K562 (cell line): ENCODE data around the gene NLK. TPM values are rescaled to one million over a fixed set of nuclear protein-coding genes. Genes with fewer than 3 reads are reported as not detected.

Source experiments
- ARID1B ChIP-seq: fragments of 450-650 bp; IDR thresholded peaks from 2 replicates; pipeline ENCODE4 v1.6.1; 2016; ENCODE audit warnings: antibody characterized with exemption, mild to moderate bottlenecking, inconsistent platforms
- CBX8 ChIP-seq: fragments of 200-600 bp; sonication (generic); IDR thresholded peaks from 2 replicates; pipeline ENCODE4 v1.6.1; 2012; ENCODE audit warnings: borderline replicate concordance, mixed run types, low read depth, mild to moderate bottlenecking, moderate library complexity, mixed read lengths, low read length, control low read depth, inconsistent platforms; ENCODE audit not compliant: poor library complexity, severe bottlenecking; ENCODE audit errors: extremely low read depth
- CEBPG ChIP-seq, 3 experiments: fragments of 200-800 bp in 1 of 3; sonication (Bioruptor generic) in 1 of 3; sonication (generic) in 1 of 3; formaldehyde crosslinking in 1 of 3; IDR thresholded peaks in 2 of 3; conservative IDR thresholded peaks in 1 of 3; 2 replicates each; pipeline versions ENCODE4 v1.6.1 to v1.8.0; 2016 to 2022; ENCODE audit warnings: missing compliant biosample characterization in 2 of 3, missing genetic modification characterization in 2 of 3, mild to moderate bottlenecking in 1 of 3, missing genetic modification reagents in 1 of 3
- FUS ChIP-seq: fragments of 200-400 bp; formaldehyde crosslinking; optimal IDR thresholded peaks from 2 replicates; pipeline ENCODE3; 2017; ENCODE audit warnings: low read depth, low read length
- HDAC2 ChIP-seq: fragments of 450-650 bp; IDR thresholded peaks from 2 replicates; pipeline ENCODE4 v1.6.1; 2016; ENCODE audit warnings: mild to moderate bottlenecking
- MEIS2 ChIP-seq: fragments of 450-650 bp; IDR thresholded peaks from 2 replicates; pipeline ENCODE4 v1.6.1; 2014; ENCODE audit warnings: mild to moderate bottlenecking; ENCODE audit not compliant: partially characterized antibody
- MYNN ChIP-seq, 2 experiments: sonication (generic); formaldehyde crosslinking in 1 of 2; IDR thresholded peaks; 2 replicates each; pipeline versions ENCODE4 v1.5.0 to v1.6.1; 2016 to 2020; ENCODE audit warnings: antibody characterized with exemption in 1 of 2, missing genetic modification reagents in 1 of 2
- RB1 ChIP-seq: fragments of 450-650 bp; IDR thresholded peaks from 2 replicates; pipeline ENCODE4 v1.6.1; 2017; ENCODE audit warnings: low read depth, mild to moderate bottlenecking
- RBM22 ChIP-seq: fragments of 200-400 bp; formaldehyde crosslinking; IDR thresholded peaks from 2 replicates; pipeline ENCODE4 v1.6.1; 2018; ENCODE audit warnings: low read length, low read depth; ENCODE audit not compliant: poor library complexity, severe bottlenecking
- TAF15 ChIP-seq: fragments of 200-400 bp; formaldehyde crosslinking; IDR thresholded peaks from 2 replicates; pipeline ENCODE4 v1.6.1; 2017; ENCODE audit warnings: mild to moderate bottlenecking, low read depth, low read length, moderate library complexity
- ZBTB2 ChIP-seq: fragments of 450-650 bp; IDR thresholded peaks from 2 replicates; pipeline ENCODE4 v1.6.1; 2016; ENCODE audit warnings: antibody characterized with exemption
- ZNF197 ChIP-seq: fragments of 200-800 bp; sonication (Bioruptor generic); IDR thresholded peaks from 2 replicates; pipeline ENCODE4 v1.6.1; 2016; ENCODE audit warnings: low read depth, missing genetic modification characterization, missing compliant biosample characterization
- ZNF655 ChIP-seq: fragments of 250-450 bp; sonication (Bioruptor Pico); IDR thresholded peaks from 2 replicates; pipeline ENCODE4 v1.5.0; 2021
- ZNF695 ChIP-seq: fragments of 450-650 bp; formaldehyde crosslinking; IDR thresholded peaks from 2 replicates; pipeline ENCODE4 v1.4.0; 2020; ENCODE audit warnings: mild to moderate bottlenecking, moderate library complexity
- ZNF740 ChIP-seq, 3 experiments: fragments of 200-800 bp in 1 of 3; sonication (Bioruptor generic) in 1 of 3; sonication (generic) in 1 of 3; formaldehyde crosslinking in 1 of 3; IDR thresholded peaks; 2 replicates each; pipeline versions ENCODE4 v1.6.1 to v1.8.0; 2016 to 2022; ENCODE audit warnings: mild to moderate bottlenecking in 2 of 3, missing compliant biosample characterization in 2 of 3, missing genetic modification characterization in 2 of 3, missing genetic modification reagents in 1 of 3
- ZSCAN29 ChIP-seq: fragments of 450-650 bp; IDR thresholded peaks from 2 replicates; pipeline ENCODE4 v1.6.1; 2017
- polyA plus RNA-seq, 8 experiments: library from polyadenylated mRNA; depleted of rRNA in 4 of 8; stranded (reverse) in 5 of 8; unstranded in 3 of 8; fragments of >200 nt; fragmentation: Nextera tagmentation in 2 of 8; fragmentation: Illumina TruSeq in 1 of 8; extraction: Ambion mirVana in 2 of 8; extraction: Trizol in 1 of 8; gene quantifications; 2 replicates each; pipeline versions ENCODE4 v1.2.1 to v1.2.3, GENCODE V29; 2011 to 2014; ENCODE audit warnings: inconsistent platforms in 1 of 8, missing spikeins in 1 of 8
- total RNA-seq, 7 experiments: library from RNA; depleted of rRNA in 6 of 7; stranded (reverse); fragments of >200 nt in 6 of 7; fragmentation: Illumina TruSeq in 2 of 7; extraction: Trizol in 2 of 7; gene quantifications; 2 replicates each; pipeline versions ENCODE4 v1.2.1 to v1.2.3, GENCODE V29; 2011 to 2021; ENCODE audit warnings: low replicate concordance in 1 of 7

The NLK gene
- total and polyA plus RNA-seq, 9 of the 15 experiments (the other 6 are each of a cell fraction or from before 2014, with no cell fraction given) = 10.9 to 59.6 (median 26.7) TPM

GRCh38 chr17:28189667-28190066, 147.2 kb downstream of the NLK start (continued):
- TF ChIP-seq ZBTB2 (no peak), ZNF695 (CRISPR knock-in tag) (no peak), ZNF740 (CRISPR knock-in tag; IDR thresholded peaks at IDR 0.05) (no peak), ZNF740 (tag; IDR thresholded peaks at IDR 0.05) (no peak), TAF15 (no peak), ARID1B (peak; percentile 94), CBX8 (no peak), RBM22 (no peak), ZSCAN29 (no peak), CEBPG (CRISPR knock-in tag; IDR thresholded peaks at IDR 0.05) (no peak), CEBPG (tag; conservative IDR thresholded peaks at IDR 0.05 in 1 of 2, IDR thresholded peaks at IDR 0.05 in 1 of 2) (no peak), RB1 (no peak), ZNF655 (CRISPR knock-in tag) (no peak), HDAC2 (peak; percentile 78; the same call in 1 of the 2 replicates), FUS (no peak), MYNN (IDR thresholded peaks at IDR 0.05) (no peak), MYNN (CRISPR knock-in tag; IDR thresholded peaks at IDR 0.05) (no peak), ZNF197 (CRISPR knock-in tag) (0 out of 2 replicates have a peak, but pooled peaks have one; percentile 43), MEIS2 (peak; percentile 59)
